Caco-2 (cell line): ENCODE results near the gene NDFIP1. TPM values are rescaled to one million over a fixed set of nuclear protein-coding genes. Genes with fewer than 3 reads are reported as not detected.

Experiments
- BruUV-seq: library from RNA; stranded (reverse); fragments of 400-500 nt; replicated peaks from 2 replicates; lab custom pipeline; 2021; lab: Mats Ljungman, UMichigan
- CTCF ChIA-PET: fragments of 300-600 bp; sonication (Branson Sonifier 250); formaldehyde crosslinking; loops from one replicate; lab custom pipeline; 2022; ENCODE audit warnings: antibody characterized with exemption; lab: Charles Lee
- POLR2A ChIA-PET: fragments of 300-600 bp; sonication (Branson Sonifier 250); formaldehyde crosslinking; loops from one replicate; lab custom pipeline; 2022; ENCODE audit warnings: antibody characterized with exemption; lab: Charles Lee
- DNase-seq, 2 experiments: peaks; one replicate each; pipeline versions ENCODE4 v3.0.0 to v3.0.0-alpha.2; 2020 to 2022
- H3K27me3 ChIP-seq: replicated peaks from 2 replicates; pipeline ENCODE4 v1.6.0; 2011; ENCODE audit warnings: low read length; ENCODE audit not compliant: control insufficient read depth, insufficient read depth
- H3K36me3 ChIP-seq: 2 replicates; pipeline ENCODE4 v1.5.1; 2011; ENCODE audit warnings: low read length; ENCODE audit not compliant: control insufficient read depth, insufficient read depth
- H3K4me1 ChIP-seq: fragments of 250-450 bp; sonication (Bioruptor Pico); 2 replicates; pipeline ENCODE4 v1.5.1; 2020; ENCODE audit warnings: mild to moderate bottlenecking
- H3K4me3 ChIP-seq: 2 replicates; pipeline ENCODE4 v1.5.1; 2011; ENCODE audit warnings: low read depth, mild to moderate bottlenecking, control low read depth, low read length
- H3K9me3 ChIP-seq: fragments of 250-450 bp; sonication (Bioruptor Pico); 2 replicates; pipeline ENCODE4 v1.5.1; 2020; ENCODE audit warnings: mild to moderate bottlenecking, moderate library complexity
- H3K27ac Mint-ChIP-seq: one replicate; pipeline ENCODE4 v1.8.0; 2022; ENCODE audit warnings: mixed read lengths; ENCODE audit not compliant: unreplicated experiment
- H3K27me3 Mint-ChIP-seq: one replicate; pipeline ENCODE4 v1.8.0; 2022; ENCODE audit warnings: mixed read lengths; ENCODE audit not compliant: insufficient read depth, unreplicated experiment
- H3K36me3 Mint-ChIP-seq: one replicate; pipeline ENCODE4 v1.8.0; 2022; ENCODE audit warnings: mild to moderate bottlenecking, mixed read lengths; ENCODE audit not compliant: insufficient read depth, unreplicated experiment
- H3K4me1 Mint-ChIP-seq: one replicate; pipeline ENCODE4 v1.8.0; 2022; ENCODE audit warnings: low read depth, mixed read lengths; ENCODE audit not compliant: unreplicated experiment
- H3K4me3 Mint-ChIP-seq: one replicate; pipeline ENCODE4 v1.8.0; 2022; ENCODE audit warnings: mild to moderate bottlenecking, moderate library complexity, mixed read lengths; ENCODE audit not compliant: unreplicated experiment
- H3K9me3 Mint-ChIP-seq: one replicate; pipeline ENCODE4 v1.8.0; 2022; ENCODE audit warnings: mixed read lengths; ENCODE audit not compliant: unreplicated experiment
- CTCF ChIP-seq, 2 experiments: fragments of 200-600 bp in 1 of 2; IDR thresholded peaks; 1 replicate in 1 of 2; 2 replicates in 1 of 2; pipeline versions ENCODE4 v1.5.1 to v1.8.0; 2011 to 2022; ENCODE audit warnings: antibody characterized with exemption in 1 of 2, control low read depth in 1 of 2, inconsistent platforms in 1 of 2, low read depth in 1 of 2, low read length in 1 of 2, mild to moderate bottlenecking in 1 of 2, moderate library complexity in 1 of 2; ENCODE audit not compliant: insufficient read depth in 1 of 2, severe bottlenecking in 1 of 2, unreplicated experiment in 1 of 2
- intact Hi-C: fragments of 100-400 bp; cut with micrococcal nuclease; formaldehyde crosslinking; loops from one replicate; pipeline ENCODE4 v1.10.0; 2022; ENCODE audit not compliant: unreplicated experiment
- total RNA-seq: library from RNA; stranded (reverse); gene quantifications from 2 replicates; pipeline ENCODE4 v1.2.3, GENCODE V29; 2022

Gene NDFIP1
- total RNA-seq, 1 experiment from 2014 or later: 51.6 TPM

GRCh38 chr5:142159354-142159753, 50.8 kb downstream of the NDFIP1 start:
- intact Hi-C loops: no loop called here
- no peak for TF ChIP-seq CTCF (IDR thresholded peaks at IDR 0.05; ENCODE audit: insufficient read depth in 1 of 2, low read depth in 1 of 2, low read length in 1 of 2, severe bottlenecking in 1 of 2, unreplicated experiment in 1 of 2)

GRCh38 chr5:142164315-142164714, 55.7 kb downstream of the NDFIP1 start:
- Histone ChIP-seq H3K9me3 (no peaks in the 10 kb centered on the region), H3K4me1 (peaks cover 42% of the 10 kb centered on the region), H3K36me3 (no peaks in the 10 kb centered on the region), H3K27me3 (no peaks in the 10 kb centered on the region), H3K4me3 (no peak overlapping the region)
- H3K4me1 Mint-ChIP-seq: peaks cover 46% of the 10 kb centered on the region
- POLR2A ChIA-PET: no interaction called here
- BruUV-seq: no TSS peak
- no peaks in the 10 kb centered on the region for H3K36me3 Mint-ChIP-seq
- CTCF ChIA-PET: no interaction called here
- TF ChIP-seq CTCF (IDR thresholded peaks at IDR 0.05; ENCODE audit: insufficient read depth in 1 of 2, low read depth in 1 of 2, low read length in 1 of 2, severe bottlenecking in 1 of 2, unreplicated experiment in 1 of 2): no peak
- H3K9me3 Mint-ChIP-seq: no peaks in the 10 kb centered on the region
- H3K4me3 Mint-ChIP-seq: no peak overlapping the region
- no peaks in the 10 kb centered on the region for H3K27me3 Mint-ChIP-seq
- H3K27ac Mint-ChIP-seq: no peak overlapping the region
- DNase-seq: no peak
- intact Hi-C loops: no loop called here

More at GRCh38 chr5:142159354-142159753, 50.8 kb downstream of the NDFIP1 start:
- H3K9me3 ChIP-seq: no peaks in the 10 kb centered on the region
- POLR2A ChIA-PET: no interaction called here
- no peak overlapping the region for H3K4me3 ChIP-seq
- peaks cover 6% of the 10 kb centered on the region for H3K36me3 Mint-ChIP-seq
- H3K4me1 ChIP-seq: peaks cover 22% of the 10 kb centered on the region; the same call in 1 of the 2 replicates
- H3K27ac Mint-ChIP-seq: no peak overlapping the region
- no peaks in the 10 kb centered on the region for H3K27me3 Mint-ChIP-seq
- CTCF ChIA-PET: no interaction called here
- H3K27me3 ChIP-seq: no peaks in the 10 kb centered on the region
- H3K4me1 Mint-ChIP-seq: peaks cover 24% of the 10 kb centered on the region
- no TSS peak for BruUV-seq
- no peaks in the 10 kb centered on the region for H3K9me3 Mint-ChIP-seq
- no peak for DNase-seq
- H3K36me3 ChIP-seq: no peaks in the 10 kb centered on the region; the same call in 1 of the 2 replicates
- H3K4me3 Mint-ChIP-seq: no peak overlapping the region

DNA sequence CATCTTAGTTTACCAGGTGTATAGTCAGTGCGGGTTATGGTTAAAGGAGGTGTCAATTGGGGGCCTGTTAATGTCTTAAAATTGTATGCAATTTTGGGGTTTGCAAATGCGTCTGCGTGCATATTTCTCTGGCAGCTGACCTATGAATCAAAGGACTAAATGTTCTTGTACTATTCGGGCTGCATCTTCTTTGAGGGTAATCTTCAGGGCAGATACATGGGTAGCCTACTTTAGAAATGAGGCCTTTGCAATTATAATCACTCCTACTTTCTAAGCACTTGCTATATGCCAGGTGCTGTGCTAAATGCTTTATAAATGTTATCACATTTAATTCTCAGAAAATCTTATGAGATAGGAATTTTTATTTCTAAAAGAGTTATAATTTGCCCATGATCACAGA, 58.2 kb downstream of the NDFIP1 start:
- no peak overlapping the region for H3K4me3 ChIP-seq
- H3K9me3 Mint-ChIP-seq: no peaks in the 10 kb centered on the region
- CTCF ChIA-PET: interaction anchor here (0.6 kb wide), 1 partner anchor 278 kb away, joined by 3 read pairs; no protein-coding TSS in a partner anchor
- H3K4me1 Mint-ChIP-seq: peaks cover 51% of the 10 kb centered on the region
- H3K27me3 ChIP-seq: no peaks in the 10 kb centered on the region
- peaks cover 35% of the 10 kb centered on the region for H3K4me1 ChIP-seq
- H3K27ac Mint-ChIP-seq: no peak overlapping the region
- H3K27me3 Mint-ChIP-seq: no peaks in the 10 kb centered on the region
- POLR2A ChIA-PET: interaction anchor here (0.6 to 1.0 kb wide), 2 partner anchors 8 to 197 kb away, joined by 3 read pairs; no protein-coding TSS in a partner anchor
- intact Hi-C loops: loop anchor here (2.0 to 5.0 kb wide), 3 partner anchors 71 to 382 kb away; no protein-coding TSS in a partner anchor
- no TSS peak for BruUV-seq
- H3K36me3 Mint-ChIP-seq: no peaks in the 10 kb centered on the region
- H3K36me3 ChIP-seq: no peaks in the 10 kb centered on the region
- DNase-seq: no peak
- no peaks in the 10 kb centered on the region for H3K9me3 ChIP-seq
- H3K4me3 Mint-ChIP-seq: no peak overlapping the region
- no peak for TF ChIP-seq CTCF (IDR thresholded peaks at IDR 0.05; ENCODE audit: insufficient read depth in 1 of 2, low read depth in 1 of 2, low read length in 1 of 2, severe bottlenecking in 1 of 2, unreplicated experiment in 1 of 2)
